ENCODE measurements around the gene EML4. TPM values are rescaled to one million over a fixed set of nuclear protein-coding genes. Genes with fewer than 3 reads are reported as not detected.
"Not testable (repeated sequence)": the region's sequence is repeated elsewhere in the genome, so short reads cannot be mapped to it uniquely, and the experiment has no call there.

EML4 gene
- total RNA-seq, 1 donor from 2014 or later: 59.5 TPM

DNA sequence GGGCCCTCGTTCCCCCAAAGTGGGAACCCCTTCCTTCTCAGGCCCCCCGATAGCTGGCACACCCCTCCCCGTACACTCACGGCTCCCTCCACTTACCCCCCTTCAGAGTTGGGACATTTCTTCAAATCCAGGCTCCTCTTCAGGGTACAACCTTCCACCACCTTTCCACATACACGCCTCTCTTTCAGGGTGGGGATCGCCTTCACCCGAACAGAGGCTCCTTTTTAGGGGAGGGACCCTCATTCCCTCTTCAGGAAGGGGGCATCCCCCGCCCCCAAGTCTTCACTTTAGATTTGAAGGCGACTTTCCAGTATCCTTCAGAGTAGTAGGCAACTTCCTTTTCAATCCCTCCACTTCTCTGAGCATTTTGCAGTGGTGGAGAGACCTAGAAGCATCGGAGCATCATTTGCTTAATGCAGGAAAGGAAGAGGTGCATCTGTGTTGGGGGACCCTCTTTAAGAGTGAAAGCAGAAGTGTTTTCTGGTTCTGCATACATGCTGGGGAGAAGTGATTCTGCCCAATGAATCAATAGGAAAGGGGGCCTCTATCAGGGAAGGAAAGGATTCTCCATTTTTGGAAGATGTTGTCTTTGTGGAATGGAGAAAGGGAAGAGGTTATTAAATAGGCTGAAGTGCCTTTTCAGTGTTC, 845 bp downstream of the EML4 start:
- DNase-seq (ENCODE audit: low spot score) (no peak), ATAC-seq (peak; percentile 51)
- intact Hi-C loops (cut with DNase I): no loop called here

DNA sequence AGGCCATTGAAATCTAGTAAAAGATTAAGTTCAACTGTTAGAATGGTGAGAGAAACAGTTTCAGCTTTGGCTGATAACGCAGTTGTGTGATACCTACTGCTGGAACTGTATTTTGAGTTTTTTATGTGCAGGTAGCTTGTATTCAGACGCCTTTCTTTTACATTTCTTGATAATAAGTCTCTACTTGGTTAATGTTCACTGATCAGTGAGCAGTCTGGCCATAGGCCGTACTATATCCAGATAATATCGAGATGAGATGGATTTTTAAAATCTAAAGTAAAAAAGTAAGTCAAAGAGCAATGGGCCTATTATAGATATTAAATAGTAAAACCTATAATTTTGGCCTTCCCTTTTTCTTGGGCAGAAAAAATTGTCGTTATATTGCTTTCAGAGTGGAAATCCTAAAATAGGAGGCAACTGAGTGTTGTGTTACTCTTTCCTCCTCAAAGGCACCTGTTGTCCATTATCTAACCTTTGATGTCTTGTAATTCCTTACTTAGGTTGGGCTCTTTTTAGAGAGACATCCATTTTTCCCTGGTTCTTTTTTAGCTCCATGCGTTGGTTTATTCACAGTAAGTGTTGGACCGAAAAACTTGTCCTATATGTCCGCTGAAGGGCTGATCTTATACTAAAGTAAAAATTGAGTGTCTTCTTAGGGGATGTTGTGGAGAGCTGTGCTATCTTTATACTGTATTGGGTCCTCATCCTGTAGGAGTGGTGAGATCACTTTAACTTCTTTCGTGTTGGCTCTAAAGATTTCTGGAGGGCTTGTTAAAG, 1.7 kb downstream of the EML4 start:
- no peak for ATAC-seq
- intact Hi-C loops (cut with DNase I): no loop called here
- no peak for DNase-seq (ENCODE audit: low spot score)

GRCh38 chr2:42171396-42171980, 2.3 kb downstream of the EML4 start:
- ATAC-seq (no peak), DNase-seq (ENCODE audit: low spot score) (no peak)
- intact Hi-C loops (cut with DNase I): no loop called here

GRCh38 chr2:42172020-42172419, 2.9 kb downstream of the EML4 start:
- no peak for ATAC-seq
- DNase-seq (ENCODE audit: low spot score): no peak
- intact Hi-C loops (cut with DNase I): no loop called here

- DNase-seq (ENCODE audit: low spot score): no peak
- intact Hi-C loops (cut with DNase I): no loop called here
Measured at GRCh38 chr2:42172566-42172965, 3.4 kb downstream of the EML4 start.

GRCh38 chr2:42173467-42173866, 4.3 kb downstream of the EML4 start:
- intact Hi-C loops (cut with DNase I); ATAC-seq; DNase-seq (ENCODE audit: low spot score): not testable (repeated sequence)

More at GRCh38 chr2:42172566-42172965, 3.4 kb downstream of the EML4 start:
- ATAC-seq: no peak

DNA sequence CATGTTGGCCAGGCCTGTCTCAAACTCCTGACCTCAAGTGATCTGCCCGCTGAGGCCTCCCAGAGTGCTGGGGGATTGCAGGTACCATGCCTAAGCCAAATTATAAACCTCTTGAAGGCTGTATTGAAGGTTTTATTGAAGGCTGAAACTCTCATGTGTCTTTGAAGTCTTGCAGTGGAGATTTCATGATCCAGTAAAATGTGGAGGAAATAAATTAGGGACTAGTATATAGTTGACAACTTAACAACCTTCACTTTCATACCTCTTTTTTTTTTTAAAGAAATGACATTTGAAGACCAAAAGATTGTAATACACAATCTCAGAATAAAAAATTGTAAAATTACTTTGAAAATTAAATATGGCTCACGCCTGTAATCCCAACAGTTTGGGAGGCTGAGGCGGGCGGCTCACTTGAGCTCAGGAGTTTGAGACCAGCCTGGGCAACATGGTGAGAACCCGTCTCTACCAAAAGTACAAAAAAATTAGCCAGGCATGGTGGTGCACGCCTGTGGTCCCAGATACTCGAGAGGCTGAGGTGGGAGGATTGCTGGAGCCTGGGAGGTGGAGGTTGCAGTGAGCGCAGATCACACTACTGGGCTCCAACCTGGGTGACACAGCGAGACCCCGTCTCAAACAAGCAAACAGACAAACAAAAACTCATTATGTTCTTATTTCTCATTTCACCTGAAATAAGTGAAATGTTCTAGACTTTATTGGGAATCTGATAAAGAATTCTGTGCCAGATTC, 8.0 kb downstream of the EML4 start:
- intact Hi-C loops (cut with DNase I): no loop called here
- ATAC-seq: no peak
- no peak for DNase-seq (ENCODE audit: low spot score)

DNA sequence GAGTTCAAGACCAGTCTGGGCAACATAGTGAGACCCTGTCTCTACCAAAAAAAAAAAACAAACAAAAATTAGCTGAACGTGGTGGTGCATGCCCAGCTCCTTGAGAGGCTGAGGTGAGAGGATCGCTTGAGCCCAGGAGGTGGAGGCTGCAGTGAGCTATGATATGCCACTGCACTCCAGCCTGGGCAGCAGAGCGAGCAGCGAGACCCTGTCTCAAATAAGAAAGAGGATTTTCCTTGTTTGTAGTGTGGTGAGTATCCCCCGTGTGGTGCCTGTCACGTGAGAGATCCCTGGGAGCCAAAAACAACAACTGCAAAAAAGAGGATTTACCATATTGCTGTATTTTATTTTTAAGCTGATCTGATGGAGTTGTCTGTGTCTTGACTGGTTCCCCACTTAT, 9.2 kb downstream of the EML4 start:
- DNase-seq (ENCODE audit: low spot score): no peak
- no peak for ATAC-seq
- intact Hi-C loops (cut with DNase I): no loop called here

DNA sequence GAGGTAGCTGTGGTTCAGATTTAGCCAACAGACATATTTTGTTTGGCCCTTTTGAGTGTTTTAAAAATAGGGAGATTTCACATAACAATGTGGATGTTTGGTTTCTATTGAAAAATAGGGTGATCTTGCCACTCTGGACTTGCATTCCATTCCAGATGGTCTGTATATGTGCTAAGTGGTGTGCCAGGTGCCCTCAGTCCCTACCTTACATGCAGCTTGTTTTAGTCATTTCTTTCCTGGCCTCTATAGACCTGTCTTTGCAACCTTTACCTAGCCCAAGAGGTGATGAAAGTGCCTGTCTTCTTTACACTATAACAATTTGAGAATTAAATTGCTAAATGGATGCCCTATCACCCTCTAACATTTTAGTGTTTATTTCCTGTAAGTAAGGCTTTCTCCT, 11.1 kb downstream of the EML4 start:
- intact Hi-C loops (cut with DNase I): no loop called here
- DNase-seq (ENCODE audit: low spot score) (no peak), ATAC-seq (no peak)

DNA sequence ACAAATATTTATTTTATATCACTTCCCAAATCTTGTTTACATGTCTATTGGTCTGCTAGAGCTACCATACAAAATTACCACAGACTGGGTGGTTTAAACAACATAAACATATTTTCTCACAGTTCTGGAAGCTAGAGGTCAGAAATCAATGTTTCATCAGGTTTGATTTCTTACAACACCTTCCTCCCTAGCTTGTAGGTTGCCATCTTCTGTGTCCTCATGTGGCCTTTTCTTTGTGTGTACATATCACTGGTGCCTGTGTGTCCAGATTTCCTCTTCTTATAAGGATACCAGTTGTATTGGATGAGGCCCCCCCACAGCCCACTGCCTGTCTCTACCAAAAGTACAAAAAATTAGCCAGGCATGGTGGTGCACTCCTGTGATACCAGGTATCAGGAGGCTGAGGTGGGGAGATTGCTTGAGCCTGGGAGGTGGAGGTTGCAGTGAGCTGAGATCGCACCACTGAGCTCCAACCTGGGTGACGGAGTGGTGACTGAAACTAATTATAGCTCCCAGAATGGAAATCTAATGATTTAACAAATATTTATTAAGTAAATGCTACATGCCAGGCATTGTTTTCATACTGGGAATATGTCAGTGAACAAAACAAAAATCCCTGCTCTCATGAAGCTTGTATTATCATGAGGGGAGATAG, 13.6 kb downstream of the EML4 start:
- DNase-seq (ENCODE audit: low spot score) (no peak), ATAC-seq (no peak)
- intact Hi-C loops (cut with DNase I): no loop called here

DNA sequence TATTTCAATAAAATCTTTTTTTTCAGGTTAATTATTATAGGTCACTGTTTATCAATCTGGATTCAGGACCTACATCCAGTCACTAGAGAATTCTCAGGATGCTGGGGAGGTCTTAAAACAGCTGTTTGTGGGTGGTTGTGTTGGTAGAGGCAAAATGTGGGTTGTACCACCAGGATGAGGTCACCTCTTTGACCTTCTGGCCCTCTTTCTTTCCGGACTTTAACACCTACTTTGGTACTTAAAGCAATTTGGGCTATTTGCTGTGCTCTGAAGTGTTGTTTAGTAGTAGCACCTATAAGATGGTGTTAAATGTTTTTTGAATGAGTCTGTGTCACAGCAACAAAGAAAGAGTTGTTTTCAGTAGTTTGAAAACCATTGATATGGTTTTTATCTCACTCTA, 14.6 kb downstream of the EML4 start:
- intact Hi-C loops (cut with DNase I): no loop called here
- DNase-seq (ENCODE audit: low spot score) (no peak), ATAC-seq (no peak)

DNA sequence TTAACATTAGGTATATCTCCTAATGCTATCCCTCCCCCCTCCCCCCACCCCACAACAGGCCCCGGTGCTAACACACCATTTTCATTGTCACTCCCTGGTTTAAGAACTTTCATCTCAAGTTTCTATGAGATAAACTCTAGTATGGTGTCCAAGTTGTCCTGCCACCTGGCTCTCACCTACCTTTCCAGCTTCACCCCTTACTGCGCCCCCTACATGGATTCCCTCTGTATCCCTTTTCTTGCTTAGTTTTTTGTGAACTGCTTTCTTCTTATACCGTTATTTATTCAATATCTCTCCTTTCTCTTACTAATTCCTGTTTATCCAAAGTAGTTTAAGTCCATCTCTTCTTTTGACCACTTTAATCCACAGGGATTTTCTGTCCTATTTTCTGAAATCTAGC, 15.2 kb downstream of the EML4 start:
- DNase-seq (ENCODE audit: low spot score): no peak
- ATAC-seq: no peak
- intact Hi-C loops (cut with DNase I): no loop called here

GRCh38 chr2:42185220-42185921, 16.2 kb downstream of the EML4 start:
- intact Hi-C loops (cut with DNase I): no loop called here
- peak; percentile 63 for ATAC-seq
- DNase-seq (ENCODE audit: low spot score): no peak

DNA sequence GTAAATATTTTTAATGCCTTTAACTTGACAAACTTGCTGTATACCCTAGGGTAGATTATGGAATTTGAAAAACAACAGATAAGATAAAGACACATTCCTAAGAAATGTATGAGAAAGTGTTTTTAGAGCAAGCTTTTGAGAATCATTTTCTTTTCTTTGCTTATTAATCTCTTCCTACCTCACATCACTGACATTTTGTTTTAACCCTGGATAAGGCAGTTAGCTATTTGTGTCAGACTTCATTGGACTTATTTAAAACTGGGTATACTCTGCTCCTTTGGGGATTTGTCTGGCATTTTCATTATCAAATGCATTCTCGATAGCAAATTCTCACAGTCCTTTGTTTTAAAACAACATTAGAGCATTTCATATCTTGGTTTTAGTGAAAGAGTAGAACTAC, 17.2 kb downstream of the EML4 start:
- ATAC-seq (no peak), DNase-seq (ENCODE audit: low spot score) (no peak)
- intact Hi-C loops (cut with DNase I): no loop called here

GRCh38 chr2:42186945-42187632, 17.9 kb downstream of the EML4 start:
- DNase-seq (ENCODE audit: low spot score) (no peak), ATAC-seq (no peak)
- intact Hi-C loops (cut with DNase I): no loop called here

DNA sequence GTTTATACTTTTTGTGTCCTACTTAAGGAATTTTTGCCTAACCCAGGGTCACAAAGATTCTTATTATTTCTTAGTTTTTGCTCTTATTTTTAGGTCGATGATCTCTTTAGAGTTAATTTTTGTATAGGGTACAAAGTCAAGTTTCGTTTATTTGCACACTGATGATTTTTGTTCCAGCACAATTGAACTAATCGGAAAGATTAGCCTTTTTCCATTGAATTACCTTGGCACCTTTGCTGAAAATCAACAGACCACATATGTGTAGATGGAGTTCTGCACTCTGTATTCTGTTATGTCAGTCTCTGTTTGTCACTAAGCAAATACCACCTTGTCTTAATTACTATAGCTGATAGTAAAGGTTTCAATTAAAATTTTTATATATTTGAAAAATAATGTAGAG, 18.7 kb downstream of the EML4 start:
- no peak for DNase-seq (ENCODE audit: low spot score)
- intact Hi-C loops (cut with DNase I): no loop called here
- no peak for ATAC-seq

- intact Hi-C loops (cut with DNase I): no loop called here
- ATAC-seq (no peak), DNase-seq (ENCODE audit: low spot score) (no peak)
Measured at GRCh38 chr2:42189235-42189566, 20.0 kb downstream of the EML4 start.

GRCh38 chr2:42190191-42190590, 21.0 kb downstream of the EML4 start:
- DNase-seq (ENCODE audit: low spot score) (no peak), ATAC-seq (no peak)
- intact Hi-C loops (cut with DNase I): no loop called here
